ENCODE results near the gene EHD1.
A peak's percentile ranks its signal among the peaks of the same experiment; 100 is the strongest.
"Not testable (repeated sequence)": the region's sequence is repeated elsewhere in the genome, so short reads cannot be mapped to it uniquely, and the experiment has no call there.

Gene EHD1

GRCh38 chr11:64826578-64827450 lies 51.6 kb downstream of the EHD1 start:
- no peak for DNase-seq (ENCODE audit: low read depth)

- no peak for DNase-seq (ENCODE audit: low read depth)
These were observed 52.4 kb downstream of the EHD1 start for GRCh38 chr11:64826062-64826461.

GRCh38 chr11:64823568-64824119 lies 54.8 kb downstream of the EHD1 start:
- DNase-seq (ENCODE audit: low read depth) = no peak

- no peak for DNase-seq (ENCODE audit: low read depth)
These were observed 60.9 kb downstream of the EHD1 start for GRCh38 chr11:64817476-64817875.

GRCh38 chr11:64815433-64815832 lies 63.0 kb downstream of the EHD1 start:
- DNase-seq (ENCODE audit: low read depth) = not testable (repeated sequence)

GRCh38 chr11:64814712-64815187 lies 63.7 kb downstream of the EHD1 start:
- no peak for DNase-seq (ENCODE audit: low read depth)

- no peak for DNase-seq (ENCODE audit: low read depth)
These were observed 64.6 kb downstream of the EHD1 start for GRCh38 chr11:64813826-64814225.

GRCh38 chr11:64810891-64811272 lies 67.5 kb downstream of the EHD1 start:
- no peak for DNase-seq (ENCODE audit: low read depth)

- peak; percentile 81 for DNase-seq (ENCODE audit: low read depth)
These were observed 68.0 kb downstream of the EHD1 start, which contains the start of gene MEN1 for GRCh38 chr11:64810271-64810890. TSS of gene MEN1 (minus strand) at chr11:64810551. CDS start at chr11:64810109, 442 bp downstream.

- DNase-seq (ENCODE audit: low read depth) = no peak
These were observed 68.6 kb downstream of the EHD1 start for GRCh38 chr11:64809781-64810241.

- DNase-seq (ENCODE audit: low read depth) = no peak
These were observed 72.9 kb downstream of the EHD1 start for GRCh38 chr11:64805481-64805880.

- DNase-seq (ENCODE audit: low read depth) = no peak
These were observed 73.8 kb downstream of the EHD1 start for GRCh38 chr11:64804346-64805210.

- no peak for DNase-seq (ENCODE audit: low read depth)
These were observed 74.5 kb downstream of the EHD1 start for GRCh38 chr11:64803846-64804345.

GRCh38 chr11:64803158-64803845 lies 75.1 kb downstream of the EHD1 start, which contains the start of gene MAP4K2:
TSS of gene MAP4K2 (minus strand) at chr11:64803214. CDS start at chr11:64803149, 65 bp downstream.
- peak; percentile 11 for DNase-seq (ENCODE audit: low read depth)

- DNase-seq (ENCODE audit: low read depth) = no peak
These were observed 75.9 kb downstream of the EHD1 start for GRCh38 chr11:64802370-64803157.
